ENCODE measurements around the gene EGLN2. TPM values are rescaled to one million over a fixed set of nuclear protein-coding genes. Genes with fewer than 3 reads are reported as not detected.

The EGLN2 gene
- total and polyA plus RNA-seq, 8 donors = 22.3 to 82.1 (median 27.8) TPM

DNA sequence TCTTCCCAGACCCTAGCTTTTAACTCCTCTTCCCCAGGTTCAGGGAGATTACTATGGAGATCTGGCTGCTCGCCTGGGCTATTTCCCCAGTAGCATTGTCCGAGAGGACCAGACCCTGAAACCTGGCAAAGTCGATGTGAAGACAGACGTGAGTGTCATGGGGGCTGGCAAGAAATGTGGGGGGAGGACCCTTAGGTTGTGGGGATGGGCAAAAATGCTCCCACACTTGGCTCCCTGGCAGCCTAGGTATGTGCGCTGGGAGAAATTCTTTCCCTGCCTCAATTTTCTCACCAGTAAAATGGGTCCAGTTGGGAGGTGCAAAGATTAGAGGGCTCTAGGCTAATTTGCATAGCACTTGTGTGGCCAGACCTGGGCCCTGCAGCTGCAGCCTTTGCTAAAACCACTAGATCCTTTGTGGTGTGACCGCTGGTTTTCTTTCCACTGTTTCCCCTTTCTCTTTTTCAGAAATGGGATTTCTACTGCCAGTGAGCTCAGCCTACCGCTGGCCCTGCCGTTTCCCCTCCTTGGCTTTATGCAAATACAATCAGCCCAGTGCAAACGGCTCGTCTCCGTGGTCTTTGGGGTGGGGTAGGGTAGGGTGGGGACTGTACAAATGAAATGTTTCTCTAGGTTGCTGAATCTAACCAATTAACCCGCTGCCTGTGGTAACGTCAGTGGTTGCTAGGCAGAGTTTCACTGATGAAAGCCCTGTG, 21.9 kb upstream of the EGLN2 start:
- TF ChIP-seq, protein P1, sequence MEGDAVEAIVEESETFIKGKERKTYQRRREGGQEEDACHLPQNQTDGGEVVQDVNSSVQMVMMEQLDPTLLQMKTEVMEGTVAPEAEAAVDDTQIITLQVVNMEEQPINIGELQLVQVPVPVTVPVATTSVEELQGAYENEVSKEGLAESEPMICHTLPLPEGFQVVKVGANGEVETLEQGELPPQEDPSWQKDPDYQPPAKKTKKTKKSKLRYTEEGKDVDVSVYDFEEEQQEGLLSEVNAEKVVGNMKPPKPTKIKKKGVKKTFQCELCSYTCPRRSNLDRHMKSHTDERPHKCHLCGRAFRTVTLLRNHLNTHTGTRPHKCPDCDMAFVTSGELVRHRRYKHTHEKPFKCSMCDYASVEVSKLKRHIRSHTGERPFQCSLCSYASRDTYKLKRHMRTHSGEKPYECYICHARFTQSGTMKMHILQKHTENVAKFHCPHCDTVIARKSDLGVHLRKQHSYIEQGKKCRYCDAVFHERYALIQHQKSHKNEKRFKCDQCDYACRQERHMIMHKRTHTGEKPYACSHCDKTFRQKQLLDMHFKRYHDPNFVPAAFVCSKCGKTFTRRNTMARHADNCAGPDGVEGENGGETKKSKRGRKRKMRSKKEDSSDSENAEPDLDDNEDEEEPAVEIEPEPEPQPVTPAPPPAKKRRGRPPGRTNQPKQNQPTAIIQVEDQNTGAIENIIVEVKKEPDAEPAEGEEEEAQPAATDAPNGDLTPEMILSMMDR (IDR thresholded peaks at IDR 0.05) = no peak
- FAIRE-seq = no peak
- WGBS, 2 donors = 14 to 17% methylated on average over 13 of the region's 13 CpGs

DNA sequence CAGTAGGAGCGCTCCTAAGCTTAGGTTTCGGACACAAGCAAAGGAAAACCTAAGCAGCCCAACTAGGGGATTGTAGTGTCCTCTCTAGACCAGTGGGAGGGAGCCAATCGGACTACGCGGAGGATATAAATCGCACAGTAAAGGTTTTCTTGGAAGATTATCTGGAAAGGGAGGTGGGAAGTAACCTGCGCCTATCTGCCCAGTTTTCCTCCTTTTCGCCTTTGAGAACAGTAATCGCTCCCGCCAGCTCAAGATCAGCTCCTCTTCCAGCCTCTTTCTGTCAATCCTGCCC, 21.4 kb upstream of the EGLN2 start:
- H3K36me3 ChIP-seq = no peaks in the 10 kb centered on the region
- H3K27me3 ChIP-seq = no peaks in the 10 kb centered on the region
- peak overlapping the region; percentile 93 to 98 (median 95) for H3K27ac ChIP-seq
- WGBS, 2 donors = 0% methylated on average over 10 of the region's 10 CpGs
- TF ChIP-seq, protein P1 (IDR thresholded peaks at IDR 0.05) = no peak
- no peaks in the 10 kb centered on the region for H3K9me3 ChIP-seq
- H3K4me3 ChIP-seq = peak overlapping the region; percentile 31 to 76 (median 58)
- DNase-seq (no peak), ATAC-seq (no peak), FAIRE-seq (no peak)
- intact Hi-C loops (cut with DNase I) = no loop called here
- H3K4me1 ChIP-seq = peaks cover 0 to 8% (median 0%) of the 10 kb centered on the region in 3 donors

More for the DNA sequence above, 21.9 kb upstream of the EGLN2 start:
- Histone ChIP-seq H3K36me3 (no peaks in the 10 kb centered on the region), H3K4me3 (peak overlapping the region; percentile 31 to 76 (median 58)), H3K9me3 (no peaks in the 10 kb centered on the region), H3K4me1 (peaks cover 0 to 8% (median 0%) of the 10 kb centered on the region in 3 donors), H3K27ac (peak overlapping the region; percentile 93 to 98 (median 95)), H3K27me3 (no peaks in the 10 kb centered on the region)
- peak; percentile 70 to 86 (median 79) for ATAC-seq
- intact Hi-C loops (cut with DNase I) = no loop called here
- DNase-seq = peak in 5 of 6 donors; percentile 72 to 88 (median 80)

DNA sequence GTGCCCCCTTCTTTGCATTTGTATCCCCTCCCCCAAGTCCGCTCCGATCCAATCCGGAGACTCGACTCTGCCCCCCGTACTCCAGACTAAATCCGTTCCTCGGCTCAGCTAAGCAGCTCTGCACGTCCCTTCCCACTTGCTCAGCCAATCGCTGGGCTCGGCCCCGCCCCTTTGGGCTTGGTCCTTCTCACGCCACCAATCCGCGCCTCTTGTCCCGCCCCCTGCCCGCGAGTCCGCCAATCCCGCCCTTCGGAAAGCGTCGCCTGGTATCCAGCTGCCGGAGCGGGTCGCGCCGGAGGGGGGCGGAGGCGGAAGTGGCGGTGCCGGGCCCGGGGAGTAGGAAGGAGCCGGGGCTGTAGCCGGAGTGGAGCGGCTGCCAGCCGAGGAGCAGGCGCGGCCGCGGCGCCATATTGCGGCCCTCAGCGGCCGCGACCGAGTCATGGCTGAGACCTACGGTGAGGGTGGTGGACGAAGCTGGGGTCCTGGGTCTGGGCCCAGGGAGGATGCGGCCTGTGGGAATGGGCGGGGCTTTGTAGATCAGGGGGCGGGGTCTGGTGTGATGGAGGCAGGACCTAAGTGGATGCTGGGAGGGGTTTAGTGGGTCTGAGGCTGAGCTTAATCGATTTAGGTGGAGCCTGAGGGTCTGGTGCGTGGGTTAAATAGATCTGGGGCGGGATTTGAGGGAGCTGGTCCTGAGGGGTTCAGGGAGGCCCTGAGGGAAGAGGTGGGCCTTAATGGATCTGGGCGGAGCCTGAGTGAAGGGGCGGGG, 20.9 kb upstream of the EGLN2 start, which contains the start of gene RAB4B:
RAB4B (plus strand) TSS at position 311 of the 769 bp plus-strand sequence; CDS start at position 440, 129 bp downstream.
- WGBS, 2 donors = 0 to 1% methylated on average over 48 to 56 of the region's 56 CpGs
- Histone ChIP-seq H3K4me1 (peaks cover 0 to 8% (median 0%) of the 10 kb centered on the region in 3 donors), H3K4me3 (peak within 1 kb of the TSS; percentile 31 to 78 (median 68)), H3K36me3 (no peaks in the 10 kb centered on the region), H3K9me3 (no peaks in the 10 kb centered on the region), H3K27ac (peak within 1 kb of the TSS; percentile 93 to 98 (median 95)), H3K27me3 (no peaks in the 10 kb centered on the region)
- ATAC-seq (peak; percentile 92 to 96 (median 94)), DNase-seq (peak; percentile 99 to 100 (median 100)), FAIRE-seq (peak; percentile 86)
- TF ChIP-seq, protein P1 (IDR thresholded peaks at IDR 0.05) = no peak
- intact Hi-C loops (cut with DNase I) = no loop called here

DNA sequence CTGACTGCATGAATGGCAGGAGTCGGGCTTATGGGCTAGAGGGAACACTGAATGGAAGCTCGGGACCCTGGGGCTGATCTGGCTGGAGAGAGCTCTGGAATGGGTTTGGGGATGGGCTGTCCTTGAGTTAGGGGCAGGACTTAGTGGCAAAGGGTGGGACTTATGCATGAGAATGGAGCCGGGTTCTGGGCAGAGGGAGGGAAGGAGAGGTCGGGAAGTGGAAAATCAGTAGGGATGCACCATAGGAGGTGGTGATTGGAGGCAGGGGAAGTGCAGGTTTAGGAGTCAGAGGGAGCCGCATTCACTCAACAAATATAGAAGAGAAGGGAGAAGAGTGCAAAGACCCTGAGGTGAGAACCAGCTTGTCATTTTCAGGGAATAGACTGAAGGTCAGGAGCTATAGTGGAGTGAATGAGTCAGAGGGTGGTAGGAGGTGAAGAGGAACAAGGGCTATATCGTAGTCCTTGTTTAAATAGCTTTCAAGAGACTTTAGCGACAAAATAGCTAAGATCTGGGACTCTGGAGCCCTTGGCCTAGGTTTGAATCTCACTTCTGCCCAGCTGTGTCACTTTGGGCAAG, 20.2 kb upstream of the EGLN2 start:
- TF ChIP-seq, protein P1 (IDR thresholded peaks at IDR 0.05) = no peak
- peak overlapping the region; percentile 93 to 98 (median 95) for H3K27ac ChIP-seq
- no peaks in the 10 kb centered on the region for H3K27me3 ChIP-seq
- DNase-seq = no peak
- peaks cover 0 to 8% (median 0%) of the 10 kb centered on the region in 3 donors for H3K4me1 ChIP-seq
- peak overlapping the region; percentile 31 to 78 (median 68) for H3K4me3 ChIP-seq
- no peaks in the 10 kb centered on the region for H3K36me3 ChIP-seq
- WGBS, 2 donors = 13 to 15% methylated on average over 7 of the region's 7 CpGs
- intact Hi-C loops (cut with DNase I) = no loop called here
- no peak for FAIRE-seq
- H3K9me3 ChIP-seq = no peaks in the 10 kb centered on the region
- ATAC-seq = no peak
